ENCODE measurements around the gene ZNF625.

Gene ZNF625

DNA sequence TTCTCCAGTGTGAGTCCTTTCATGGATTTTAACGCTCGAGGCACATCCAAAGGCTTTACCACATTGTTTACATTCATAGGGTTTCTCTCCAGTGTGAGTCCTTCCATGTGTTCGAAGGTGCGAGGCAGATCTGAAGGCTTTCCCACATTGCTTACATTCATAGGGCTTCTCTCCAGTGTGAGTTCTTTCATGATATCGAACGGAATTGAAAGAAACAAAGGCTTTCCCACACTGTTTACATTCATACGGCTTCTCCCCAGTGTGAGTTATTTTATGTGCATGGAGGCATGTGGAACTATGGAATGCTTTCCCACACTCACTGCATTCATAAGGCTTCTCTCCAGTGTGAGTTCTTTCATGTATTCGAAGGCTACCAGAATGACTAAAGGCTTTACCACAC lies 11.2 kb downstream of the ZNF625 start:
- TF ChIP-seq, protein P1, sequence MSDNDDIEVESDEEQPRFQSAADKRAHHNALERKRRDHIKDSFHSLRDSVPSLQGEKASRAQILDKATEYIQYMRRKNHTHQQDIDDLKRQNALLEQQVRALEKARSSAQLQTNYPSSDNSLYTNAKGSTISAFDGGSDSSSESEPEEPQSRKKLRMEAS (IDR thresholded peaks at IDR 0.05), result no peak
- TF ChIP-seq CEBPB (IDR thresholded peaks at IDR 0.05) (no peak), RAD21 (IDR thresholded peaks at IDR 0.05; ENCODE audit: low read depth) (no peak), EP300 (IDR thresholded peaks at IDR 0.05; ENCODE audit: borderline replicate concordance) (no peak), ZBTB7A (IDR thresholded peaks at IDR 0.05; ENCODE audit: low read depth) (no peak), CREB1 (IDR thresholded peaks at IDR 0.05; ENCODE audit: low read depth) (no peak), FOXM1 (IDR thresholded peaks at IDR 0.05; ENCODE audit: borderline replicate concordance, low read depth) (no peak), NFIC (IDR thresholded peaks at IDR 0.05) (no peak), TCF12 (IDR thresholded peaks at IDR 0.05; ENCODE audit: low read depth) (no peak)
- TF ChIP-seq, protein P2, sequence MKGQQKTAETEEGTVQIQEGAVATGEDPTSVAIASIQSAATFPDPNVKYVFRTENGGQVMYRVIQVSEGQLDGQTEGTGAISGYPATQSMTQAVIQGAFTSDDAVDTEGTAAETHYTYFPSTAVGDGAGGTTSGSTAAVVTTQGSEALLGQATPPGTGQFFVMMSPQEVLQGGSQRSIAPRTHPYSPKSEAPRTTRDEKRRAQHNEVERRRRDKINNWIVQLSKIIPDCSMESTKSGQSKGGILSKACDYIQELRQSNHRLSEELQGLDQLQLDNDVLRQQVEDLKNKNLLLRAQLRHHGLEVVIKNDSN (IDR thresholded peaks at IDR 0.05), result no peak
- TF ChIP-seq, protein P3, sequence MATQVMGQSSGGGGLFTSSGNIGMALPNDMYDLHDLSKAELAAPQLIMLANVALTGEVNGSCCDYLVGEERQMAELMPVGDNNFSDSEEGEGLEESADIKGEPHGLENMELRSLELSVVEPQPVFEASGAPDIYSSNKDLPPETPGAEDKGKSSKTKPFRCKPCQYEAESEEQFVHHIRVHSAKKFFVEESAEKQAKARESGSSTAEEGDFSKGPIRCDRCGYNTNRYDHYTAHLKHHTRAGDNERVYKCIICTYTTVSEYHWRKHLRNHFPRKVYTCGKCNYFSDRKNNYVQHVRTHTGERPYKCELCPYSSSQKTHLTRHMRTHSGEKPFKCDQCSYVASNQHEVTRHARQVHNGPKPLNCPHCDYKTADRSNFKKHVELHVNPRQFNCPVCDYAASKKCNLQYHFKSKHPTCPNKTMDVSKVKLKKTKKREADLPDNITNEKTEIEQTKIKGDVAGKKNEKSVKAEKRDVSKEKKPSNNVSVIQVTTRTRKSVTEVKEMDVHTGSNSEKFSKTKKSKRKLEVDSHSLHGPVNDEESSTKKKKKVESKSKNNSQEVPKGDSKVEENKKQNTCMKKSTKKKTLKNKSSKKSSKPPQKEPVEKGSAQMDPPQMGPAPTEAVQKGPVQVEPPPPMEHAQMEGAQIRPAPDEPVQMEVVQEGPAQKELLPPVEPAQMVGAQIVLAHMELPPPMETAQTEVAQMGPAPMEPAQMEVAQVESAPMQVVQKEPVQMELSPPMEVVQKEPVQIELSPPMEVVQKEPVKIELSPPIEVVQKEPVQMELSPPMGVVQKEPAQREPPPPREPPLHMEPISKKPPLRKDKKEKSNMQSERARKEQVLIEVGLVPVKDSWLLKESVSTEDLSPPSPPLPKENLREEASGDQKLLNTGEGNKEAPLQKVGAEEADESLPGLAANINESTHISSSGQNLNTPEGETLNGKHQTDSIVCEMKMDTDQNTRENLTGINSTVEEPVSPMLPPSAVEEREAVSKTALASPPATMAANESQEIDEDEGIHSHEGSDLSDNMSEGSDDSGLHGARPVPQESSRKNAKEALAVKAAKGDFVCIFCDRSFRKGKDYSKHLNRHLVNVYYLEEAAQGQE (IDR thresholded peaks at IDR 0.05; ENCODE audit: low read depth), result no peak

DNA sequence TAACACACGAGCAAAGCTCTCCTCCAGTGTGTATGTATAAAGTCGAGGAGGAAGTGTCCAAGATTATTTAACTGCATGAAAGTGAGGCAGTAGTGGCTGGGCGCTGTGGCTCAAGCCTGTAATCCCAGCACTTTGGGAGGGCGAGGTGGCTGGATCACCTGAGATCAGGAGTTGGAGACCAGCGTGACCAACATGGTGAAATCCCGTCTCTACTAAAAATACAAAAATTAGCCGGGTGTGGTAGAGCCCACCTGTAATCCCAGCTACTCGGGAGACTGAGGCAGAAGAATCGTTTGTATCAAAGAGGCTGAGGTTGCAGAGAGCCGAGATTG lies 15.2 kb downstream of the ZNF625 start:
- TF ChIP-seq RAD21 (IDR thresholded peaks at IDR 0.05; ENCODE audit: low read depth) (no peak), ZBTB7A (IDR thresholded peaks at IDR 0.05; ENCODE audit: low read depth) (no peak), YY1 (IDR thresholded peaks at IDR 0.05; ENCODE audit: low read depth) (no peak), EGR1 (IDR thresholded peaks at IDR 0.05) (no peak), EP300 (IDR thresholded peaks at IDR 0.05; ENCODE audit: borderline replicate concordance) (no peak), TEAD4 (IDR thresholded peaks at IDR 0.05) (no peak), FOXM1 (IDR thresholded peaks at IDR 0.05; ENCODE audit: borderline replicate concordance, low read depth) (no peak), TCF12 (IDR thresholded peaks at IDR 0.05; ENCODE audit: low read depth) (no peak), TAF1 (IDR thresholded peaks at IDR 0.05; ENCODE audit: low read depth) (no peak), CEBPB (IDR thresholded peaks at IDR 0.05) (no peak), NFIC (IDR thresholded peaks at IDR 0.05) (no peak), CREB1 (IDR thresholded peaks at IDR 0.05; ENCODE audit: low read depth) (no peak)
- TF ChIP-seq, protein P2 (IDR thresholded peaks at IDR 0.05), result no peak
- TF ChIP-seq, protein P3 (IDR thresholded peaks at IDR 0.05; ENCODE audit: low read depth), result no peak
- TF ChIP-seq, protein P1 (IDR thresholded peaks at IDR 0.05), result no peak

DNA sequence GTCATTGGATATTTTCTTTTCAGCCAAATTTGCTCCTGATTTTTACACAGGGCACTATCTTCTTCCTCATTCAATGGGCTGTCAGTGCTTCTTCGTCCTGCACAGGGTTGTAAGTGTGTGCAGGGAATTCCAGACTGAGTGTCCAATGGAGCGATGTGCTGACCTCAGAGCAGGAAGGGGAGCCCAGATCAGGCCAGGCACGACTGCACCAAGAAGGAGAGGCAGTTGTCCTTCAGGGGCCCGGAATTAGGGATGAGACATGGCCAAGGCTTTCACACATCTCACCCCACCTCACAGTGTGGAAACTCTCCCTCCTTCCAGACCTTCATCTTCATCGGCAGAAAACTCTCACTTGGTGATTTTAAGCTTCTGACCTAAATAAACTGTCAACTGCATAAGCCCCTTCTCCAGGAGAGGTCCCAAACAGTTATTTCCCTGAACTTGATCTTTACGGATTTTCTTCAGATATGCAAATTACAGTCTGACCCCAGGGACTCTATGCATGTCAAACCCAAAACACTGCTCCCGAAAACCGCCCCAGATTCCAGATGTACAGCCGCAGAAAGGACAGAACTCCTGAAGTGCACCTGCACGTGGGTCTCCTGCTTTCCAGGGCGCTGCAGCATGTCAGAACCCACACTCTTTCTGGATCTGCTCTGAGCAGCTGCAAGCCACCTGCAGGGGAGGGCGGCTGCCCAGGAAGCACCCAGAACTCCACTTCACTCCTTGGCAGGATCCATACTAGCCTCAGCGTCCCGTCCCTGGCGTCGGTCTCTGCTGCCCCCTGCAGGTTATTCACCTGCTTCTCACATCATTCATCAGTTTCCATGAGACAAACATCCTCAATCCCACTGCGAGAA lies 15.8 kb downstream of the ZNF625 start:
- TF ChIP-seq NFIC (IDR thresholded peaks at IDR 0.05) (no peak), RAD21 (IDR thresholded peaks at IDR 0.05; ENCODE audit: low read depth) (peak; percentile 86)

DNA sequence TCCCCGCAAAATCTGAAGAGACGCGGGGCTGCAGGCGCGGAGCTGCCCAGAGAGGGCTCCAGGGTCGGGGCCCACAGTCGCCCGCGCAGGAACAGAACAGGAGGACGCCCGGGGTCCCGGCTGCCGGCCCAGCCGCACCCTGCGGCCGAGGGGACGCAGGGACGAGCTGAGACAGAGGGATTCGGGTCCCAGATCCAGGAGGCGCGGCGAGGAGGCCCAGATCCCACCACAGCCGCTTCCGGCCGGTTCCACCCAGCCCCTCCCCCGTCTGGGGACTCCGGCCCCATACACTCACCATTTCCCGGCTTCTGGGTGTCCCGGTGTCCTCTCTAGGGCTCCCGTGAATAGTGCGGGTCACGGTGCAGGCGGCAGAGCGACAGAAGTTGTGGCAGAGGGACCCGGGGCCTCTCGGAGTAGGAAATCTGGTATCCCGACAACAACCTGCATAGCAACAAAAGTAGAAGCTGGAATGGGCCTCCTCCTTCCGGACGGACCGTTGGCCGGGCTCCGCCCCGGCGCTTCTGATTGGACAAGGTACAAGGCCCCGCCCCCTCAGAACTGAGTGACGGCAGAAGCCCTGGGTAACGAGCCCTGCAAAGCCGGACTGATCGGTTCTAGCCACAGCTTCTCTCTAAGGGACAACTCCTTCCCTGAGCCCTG lies 16.5 kb downstream of the ZNF625 start, which contains the start of gene ZNF20:
Gene ZNF20, minus strand, starts transcription at position 466 of the 660 bp plus-strand sequence. Its CDS starts 168 bp downstream, at position 298.
- TF ChIP-seq, protein P3 (IDR thresholded peaks at IDR 0.05; ENCODE audit: low read depth), result no peak
- TF ChIP-seq, protein P1 (IDR thresholded peaks at IDR 0.05), result peak; percentile 19; the same call in 1 of the 2 replicates
- peak; percentile 39; the same call in 1 of the 2 replicates for TF ChIP-seq CREB1 (IDR thresholded peaks at IDR 0.05; ENCODE audit: low read depth)
- 0 out of 2 replicates have a peak, but pooled peaks have one; percentile 31 for TF ChIP-seq TAF1 (IDR thresholded peaks at IDR 0.05; ENCODE audit: low read depth)

Measured in Ishikawa (cell line).